Gastroesophageal sphincter (tissue), 4 donors: ENCODE data around the gene HMG20B. TPM values are rescaled to one million over a fixed set of nuclear protein-coding genes. Genes with fewer than 3 reads are reported as not detected.
A peak's percentile ranks its signal among the peaks of the same experiment; 100 is the strongest.

ENCODE experiments used
- ATAC-seq: fragments of 150-250 bp; one replicate; pipeline ENCODE4 v1.9.1; 2016; ENCODE audit warnings: mild to moderate bottlenecking, moderate library complexity
- H3K27ac ChIP-seq, 4 donors: fragments of 200-600 bp; sonication (generic) in 3 of 4; 1 replicate in 3 of 4; 2 replicates in 1 of 4; pipeline ENCODE4 v1.5.1; 2016 to 2019
- H3K27me3 ChIP-seq: fragments of 200-600 bp; sonication (generic); one replicate; pipeline ENCODE4 v1.5.1; 2019
- H3K36me3 ChIP-seq, 2 donors: fragments of 200-600 bp; sonication (generic); one replicate each; pipeline ENCODE4 v1.5.1; 2019; ENCODE audit warnings: control low read depth in 1 of 2
- H3K4me1 ChIP-seq, 3 donors: fragments of 200-600 bp; sonication (generic); 1 replicate in 2 of 3; 2 replicates in 1 of 3; pipeline ENCODE4 v1.5.1; 2016 to 2019; ENCODE audit warnings: control low read depth in 2 of 3
- H3K4me3 ChIP-seq, 2 donors: fragments of 200-600 bp; sonication (generic); one replicate each; pipeline ENCODE4 v1.5.1; 2019; ENCODE audit warnings: mild to moderate bottlenecking in 1 of 2, moderate library complexity in 1 of 2
- H3K9me3 ChIP-seq, 3 donors: fragments of 200-600 bp; sonication (generic); one replicate each; pipeline ENCODE4 v1.5.1; 2017 to 2019; ENCODE audit warnings: control low read depth in 2 of 3
- EP300 ChIP-seq: sonication (generic); formaldehyde crosslinking; IDR thresholded peaks from one replicate; pipeline ENCODE4 v1.6.1; 2017; ENCODE audit warnings: antibody characterized with exemption, mild to moderate bottlenecking
- POLR2A ChIP-seq, 2 donors: fragments of 450-650 bp; IDR thresholded peaks; one replicate each; pipeline ENCODE4 v1.6.1; 2017; ENCODE audit warnings: antibody characterized with exemption in 2 of 2, mild to moderate bottlenecking in 2 of 2, moderate library complexity in 1 of 2
- POLR2AphosphoS5 ChIP-seq: sonication (generic); formaldehyde crosslinking; IDR thresholded peaks from one replicate; pipeline ENCODE4 v1.6.1; 2017; ENCODE audit warnings: antibody characterized with exemption
- WGBS, 2 donors: methylation state at CpG; one replicate each; pipeline ENCODE4 v1.1.5; 2018; ENCODE audit warnings: low coverage in 1 of 2; 5-methylcytosine and 5-hydroxymethylcytosine counted together
- total RNA-seq, 4 donors: library from RNA; depleted of rRNA; stranded (reverse); fragments of >200 nt; gene quantifications; one replicate each; pipeline ENCODE4 v1.1.0, GENCODE V29; 2016
- TF ChIP-seq, protein P1 (sequence below), 4 experiments: fragments of 200-600 bp in 2 of 4; fragments of 450-650 bp in 2 of 4; sonication (generic) in 1 of 4; IDR thresholded peaks; one replicate each; pipeline ENCODE4 v1.5.1; 2017 to 2019; ENCODE audit warnings: antibody characterized with exemption in 4 of 4, mild to moderate bottlenecking in 2 of 4, moderate library complexity in 2 of 4

The HMG20B gene
- total RNA-seq, 4 donors from 2014 or later: 106 to 203 (median 154) TPM

DNA sequence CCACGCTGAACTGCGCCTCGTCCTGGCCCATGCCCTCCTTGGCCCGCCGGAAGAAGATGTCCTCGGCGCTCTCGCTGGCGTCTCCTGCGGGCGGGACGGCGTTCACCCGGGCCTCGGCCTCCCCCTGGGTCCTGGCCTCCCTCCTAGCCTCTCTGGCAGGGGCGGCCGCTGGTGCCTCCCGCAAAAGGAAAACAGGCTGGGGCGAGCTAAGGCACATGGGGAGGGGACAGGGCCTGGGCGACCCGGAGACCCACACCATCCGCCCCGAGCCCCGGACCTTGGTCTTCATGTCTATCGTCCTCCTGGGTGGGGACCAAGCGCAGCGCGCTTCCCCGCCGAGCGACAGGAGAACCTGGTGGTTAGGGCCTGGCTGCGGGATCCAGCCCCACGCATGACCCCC is 39.6 kb downstream of the HMG20B start:
- no peaks in the 10 kb centered on the region for H3K9me3 ChIP-seq
- TF ChIP-seq POLR2A (IDR thresholded peaks at IDR 0.05) (no peak), POLR2AphosphoS5 (no peak)
- peaks cover 0 to 69% (median 27%) of the 10 kb centered on the region in 3 donors for H3K4me1 ChIP-seq
- H3K36me3 ChIP-seq: peaks cover 0 to 68% of the 10 kb centered on the region in 2 donors
- no peak for ATAC-seq
- 95% methylated on average over 4 of the region's 33 CpGs; no CpG with 5 or more reads in 1 of the 2 donors for WGBS, 2 donors
- H3K27me3 ChIP-seq: no peaks in the 10 kb centered on the region
- H3K4me3 ChIP-seq: no peak overlapping the region
- peak overlapping the region in 3 of 4 donors; percentile 21 to 69 (median 63) for H3K27ac ChIP-seq

DNA sequence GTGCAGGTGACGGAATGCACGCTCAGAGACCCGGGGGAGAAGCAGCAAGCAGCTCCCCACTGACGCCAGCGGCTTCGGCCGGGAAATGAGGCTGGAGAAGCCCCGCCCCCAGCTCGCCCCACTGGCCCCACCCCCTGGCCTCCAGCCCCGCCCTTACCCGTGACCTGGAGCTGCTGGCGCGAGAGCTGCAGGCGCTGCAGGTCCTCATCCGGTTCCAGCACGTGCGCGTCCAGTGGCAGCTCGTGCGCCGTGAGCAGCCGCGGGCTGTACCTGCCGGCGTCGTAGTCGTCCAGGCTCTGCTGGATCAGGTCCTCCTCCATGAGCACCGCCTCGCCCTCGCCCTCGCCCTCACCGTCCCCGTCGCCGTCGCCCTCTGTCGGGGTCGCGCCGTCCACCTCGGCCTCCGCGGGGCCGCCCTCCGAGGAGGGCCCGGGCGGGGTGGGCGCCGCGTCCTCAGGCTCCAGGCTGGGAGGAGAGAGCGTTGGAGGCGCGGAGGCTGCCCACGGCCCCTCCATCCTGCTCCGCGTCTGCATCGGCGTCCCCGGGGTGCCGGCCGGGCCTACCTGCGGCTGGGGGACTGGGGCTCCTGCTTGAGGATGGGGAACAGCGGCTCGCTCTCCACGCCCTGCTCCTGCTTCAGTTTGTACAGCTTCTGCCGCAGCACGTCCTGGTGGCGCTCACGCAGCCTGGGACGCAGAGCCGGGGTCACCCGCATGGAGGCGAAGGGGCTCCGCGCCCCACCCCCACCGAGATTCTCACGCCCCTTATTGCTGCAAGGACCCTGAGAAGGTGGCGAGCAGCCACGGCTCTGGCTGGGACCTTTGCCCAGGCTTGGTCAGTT is 40.4 kb downstream of the HMG20B start:
- no peak for TF ChIP-seq POLR2AphosphoS5
- TF ChIP-seq EP300: no peak
- TF ChIP-seq POLR2A (IDR thresholded peaks at IDR 0.05): no peak
- TF ChIP-seq, protein P1, sequence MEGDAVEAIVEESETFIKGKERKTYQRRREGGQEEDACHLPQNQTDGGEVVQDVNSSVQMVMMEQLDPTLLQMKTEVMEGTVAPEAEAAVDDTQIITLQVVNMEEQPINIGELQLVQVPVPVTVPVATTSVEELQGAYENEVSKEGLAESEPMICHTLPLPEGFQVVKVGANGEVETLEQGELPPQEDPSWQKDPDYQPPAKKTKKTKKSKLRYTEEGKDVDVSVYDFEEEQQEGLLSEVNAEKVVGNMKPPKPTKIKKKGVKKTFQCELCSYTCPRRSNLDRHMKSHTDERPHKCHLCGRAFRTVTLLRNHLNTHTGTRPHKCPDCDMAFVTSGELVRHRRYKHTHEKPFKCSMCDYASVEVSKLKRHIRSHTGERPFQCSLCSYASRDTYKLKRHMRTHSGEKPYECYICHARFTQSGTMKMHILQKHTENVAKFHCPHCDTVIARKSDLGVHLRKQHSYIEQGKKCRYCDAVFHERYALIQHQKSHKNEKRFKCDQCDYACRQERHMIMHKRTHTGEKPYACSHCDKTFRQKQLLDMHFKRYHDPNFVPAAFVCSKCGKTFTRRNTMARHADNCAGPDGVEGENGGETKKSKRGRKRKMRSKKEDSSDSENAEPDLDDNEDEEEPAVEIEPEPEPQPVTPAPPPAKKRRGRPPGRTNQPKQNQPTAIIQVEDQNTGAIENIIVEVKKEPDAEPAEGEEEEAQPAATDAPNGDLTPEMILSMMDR (IDR thresholded peaks at IDR 0.05): no peak
- H3K4me1 ChIP-seq: peaks cover 0 to 67% (median 25%) of the 10 kb centered on the region in 3 donors

DNA sequence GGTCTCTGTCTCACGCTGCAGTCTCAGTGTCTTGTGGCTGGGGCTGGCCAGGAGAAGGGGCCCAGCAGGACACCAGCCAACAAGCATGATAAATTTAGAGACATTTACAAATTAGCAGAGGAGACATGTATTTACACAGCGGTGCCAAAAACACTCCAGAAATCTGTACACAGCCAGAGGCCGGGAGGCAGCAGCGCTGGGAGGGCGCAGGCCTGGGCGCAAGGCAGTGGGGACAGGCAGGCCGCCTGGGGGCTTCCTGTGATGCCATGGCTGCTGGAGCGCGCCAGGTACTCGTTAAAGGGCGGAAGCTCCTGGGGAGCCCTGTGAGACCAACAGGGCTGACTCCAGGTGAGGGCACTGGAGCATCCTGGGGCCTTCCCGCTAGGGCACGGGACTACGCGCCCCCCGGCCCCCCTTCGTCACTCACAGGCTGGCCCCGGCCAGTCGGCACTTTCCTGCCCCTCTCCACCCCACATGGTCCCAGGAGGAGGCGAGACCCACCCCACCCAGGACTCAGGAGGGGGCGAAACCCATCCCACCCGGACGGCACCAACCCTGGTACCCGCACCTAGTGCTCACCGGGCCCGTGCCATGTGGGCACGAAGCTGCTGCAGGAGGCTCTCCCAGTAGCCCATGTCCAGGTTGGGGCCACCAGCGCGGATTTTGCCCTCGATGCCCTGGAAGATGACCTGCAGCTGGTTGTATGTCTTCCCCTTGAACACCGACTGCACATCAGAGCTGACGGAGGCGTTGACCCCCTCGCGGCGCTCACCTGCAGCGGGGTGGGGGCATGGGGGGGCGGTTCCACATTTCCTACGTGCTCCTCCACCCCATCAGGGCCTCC is 41.3 kb downstream of the HMG20B start:
- Histone ChIP-seq H3K27ac (peak overlapping the region in 3 of 4 donors; percentile 57 to 69 (median 63)), H3K4me3 (no peak overlapping the region), H3K4me1 (peaks cover 0 to 67% (median 22%) of the 10 kb centered on the region in 3 donors), H3K36me3 (peaks cover 0 to 74% of the 10 kb centered on the region in 2 donors), H3K9me3 (no peaks in the 10 kb centered on the region), H3K27me3 (no peaks in the 10 kb centered on the region)
- WGBS, 2 donors: no CpG with 5 or more reads among the region's 39 CpGs
- no peak for TF ChIP-seq EP300
- TF ChIP-seq POLR2AphosphoS5: peak; percentile 73
- ATAC-seq: no peak

More for the DNA sequence above, 40.4 kb downstream of the HMG20B start:
- peak overlapping the region in 3 of 4 donors; percentile 57 to 69 (median 63) for H3K27ac ChIP-seq
- peak; percentile 21 for ATAC-seq
- H3K27me3 ChIP-seq: no peaks in the 10 kb centered on the region
- 70% methylated on average over 4 of the region's 79 CpGs; no CpG with 5 or more reads in 1 of the 2 donors for WGBS, 2 donors
- no peaks in the 10 kb centered on the region for H3K9me3 ChIP-seq
- H3K36me3 ChIP-seq: peaks cover 0 to 69% of the 10 kb centered on the region in 2 donors
- H3K4me3 ChIP-seq: no peak overlapping the region

DNA sequence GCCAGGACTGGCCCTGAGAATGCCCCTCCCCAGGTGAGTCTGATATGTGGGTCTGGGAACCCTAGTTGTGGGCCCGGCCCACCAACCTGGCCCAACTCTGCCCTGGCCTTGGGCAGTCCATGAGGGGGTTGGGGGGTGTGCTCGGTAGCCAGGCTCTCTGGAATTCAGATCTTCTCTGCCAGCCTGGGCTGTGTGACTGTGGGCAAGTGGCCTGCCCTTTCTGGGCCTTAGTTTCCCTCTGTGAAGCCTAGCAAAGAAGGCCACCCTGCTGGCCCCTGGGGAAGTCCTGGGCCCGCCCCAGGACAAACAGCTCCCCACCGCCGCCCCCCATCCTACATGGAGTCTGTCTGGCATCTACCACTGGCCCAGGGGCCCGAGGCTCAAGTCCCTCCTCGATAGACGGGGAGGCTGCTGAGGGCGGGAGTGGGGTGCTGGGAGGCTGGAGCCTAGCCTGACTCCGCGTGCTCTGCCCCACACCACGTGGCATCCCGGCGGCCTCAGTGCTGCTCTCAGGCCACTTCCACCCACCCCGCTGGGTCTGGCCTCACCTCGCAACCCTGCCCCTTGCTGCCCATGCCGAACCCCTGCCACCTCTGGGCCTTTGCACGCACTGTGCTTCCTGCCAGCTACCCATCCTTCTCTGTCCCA is 42.2 kb downstream of the HMG20B start:
- Histone ChIP-seq H3K9me3 (no peaks in the 10 kb centered on the region), H3K4me1 (peaks cover 0 to 60% (median 21%) of the 10 kb centered on the region in 3 donors), H3K4me3 (no peak overlapping the region), H3K27me3 (no peaks in the 10 kb centered on the region), H3K27ac (peak overlapping the region in 2 of 4 donors; percentile 63 to 69), H3K36me3 (peaks cover 0 to 83% of the 10 kb centered on the region in 2 donors)
- TF ChIP-seq POLR2A (IDR thresholded peaks at IDR 0.05) (no peak), EP300 (no peak), POLR2AphosphoS5 (no peak)
- TF ChIP-seq, protein P1 (IDR thresholded peaks at IDR 0.05): no peak
- ATAC-seq: no peak
- WGBS, 2 donors: 93 to 100% methylated on average over 1 to 4 of the region's 18 CpGs

DNA sequence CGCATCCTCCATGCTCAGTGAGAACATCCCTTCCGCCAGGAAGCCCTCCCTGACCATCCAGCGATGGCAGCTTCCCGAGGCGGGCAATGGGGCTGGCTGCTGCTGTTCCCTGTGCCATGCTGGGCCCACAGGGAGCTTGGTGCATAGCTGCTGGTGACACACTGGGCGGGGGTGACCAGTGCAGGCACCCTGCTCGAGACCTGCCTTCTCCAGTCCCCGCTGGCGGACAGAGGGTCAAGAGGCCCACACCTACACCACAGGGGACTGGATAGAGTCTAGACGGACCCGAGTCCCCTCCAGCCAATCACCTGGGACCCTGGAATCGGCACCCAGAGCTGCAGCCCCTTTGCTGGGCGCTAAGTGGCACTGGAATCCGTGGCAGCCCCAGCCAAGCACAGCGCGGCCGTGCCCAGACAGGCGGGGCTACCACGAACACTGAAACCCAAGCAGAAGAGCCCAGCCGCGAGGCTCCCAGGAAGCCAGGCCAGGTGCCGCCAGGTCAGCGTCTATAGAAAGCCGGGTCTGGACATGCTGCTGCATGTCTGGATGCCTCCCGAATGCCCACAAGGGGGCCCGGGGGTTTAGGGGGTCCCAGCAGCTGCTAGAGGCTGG is 42.9 kb downstream of the HMG20B start:
- ATAC-seq: no peak
- WGBS, 2 donors: no CpG with 5 or more reads among the region's 26 CpGs
- H3K9me3 ChIP-seq: no peaks in the 10 kb centered on the region
- H3K36me3 ChIP-seq: peaks cover 0 to 85% of the 10 kb centered on the region in 2 donors
- H3K4me1 ChIP-seq: peaks cover 0 to 60% (median 21%) of the 10 kb centered on the region in 3 donors
- H3K27me3 ChIP-seq: no peaks in the 10 kb centered on the region
- TF ChIP-seq POLR2AphosphoS5: no peak
- TF ChIP-seq EP300: no peak
- TF ChIP-seq, protein P1 (IDR thresholded peaks at IDR 0.05): no peak
- no peak for TF ChIP-seq POLR2A (IDR thresholded peaks at IDR 0.05)
- H3K4me3 ChIP-seq: no peak overlapping the region
- peak overlapping the region in 1 of 4 donors; percentile 63 for H3K27ac ChIP-seq
